Measurements from ENCODE around the gene GJC2.
"Not testable (repeated sequence)": the region's sequence is repeated elsewhere in the genome, so short reads cannot be mapped to it uniquely, and the experiment has no call there.

The GJC2 gene

DNA sequence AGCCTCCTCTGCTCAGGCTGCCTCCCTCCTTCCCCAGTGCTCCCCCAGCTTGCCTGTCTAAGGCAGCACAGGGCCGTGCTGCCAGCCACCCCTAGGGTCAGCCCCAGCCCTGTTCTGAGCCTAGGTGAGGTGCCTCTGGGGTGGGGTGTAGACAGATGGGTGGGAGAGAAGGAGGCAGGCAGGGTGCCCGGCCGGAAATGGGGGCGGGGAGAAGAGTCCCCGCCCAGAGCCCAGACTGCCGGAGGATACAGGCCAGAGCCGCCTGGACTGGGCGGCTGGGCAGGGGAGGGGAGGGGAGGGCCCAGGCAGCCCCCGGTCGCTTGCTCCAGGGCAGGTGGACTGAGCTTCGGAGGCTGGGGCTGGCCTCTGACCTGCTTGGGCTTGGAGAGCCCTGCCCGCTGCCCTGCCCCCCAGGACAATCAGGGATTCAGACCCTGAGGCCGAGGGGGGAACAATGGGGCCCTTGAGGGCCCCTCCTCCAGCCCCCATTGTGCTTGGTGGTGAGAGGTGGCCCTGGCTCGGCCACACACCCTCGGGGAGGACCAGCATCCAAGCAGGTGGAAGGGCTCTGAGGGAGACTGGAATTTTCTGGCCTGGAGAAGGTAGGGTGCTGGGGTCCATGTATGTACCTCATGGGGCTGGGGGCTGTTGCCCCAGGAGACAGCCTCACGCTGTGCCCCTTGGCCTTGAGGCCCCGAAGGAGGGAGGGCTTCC, at the start of gene GJC2:
TSS of gene GJC2 (plus strand) at position 525 of the 714 bp plus-strand sequence. CDS start 7,829 bp downstream, outside the sequence.
- DNase-seq (ENCODE audit: low read depth): no peak

DNA sequence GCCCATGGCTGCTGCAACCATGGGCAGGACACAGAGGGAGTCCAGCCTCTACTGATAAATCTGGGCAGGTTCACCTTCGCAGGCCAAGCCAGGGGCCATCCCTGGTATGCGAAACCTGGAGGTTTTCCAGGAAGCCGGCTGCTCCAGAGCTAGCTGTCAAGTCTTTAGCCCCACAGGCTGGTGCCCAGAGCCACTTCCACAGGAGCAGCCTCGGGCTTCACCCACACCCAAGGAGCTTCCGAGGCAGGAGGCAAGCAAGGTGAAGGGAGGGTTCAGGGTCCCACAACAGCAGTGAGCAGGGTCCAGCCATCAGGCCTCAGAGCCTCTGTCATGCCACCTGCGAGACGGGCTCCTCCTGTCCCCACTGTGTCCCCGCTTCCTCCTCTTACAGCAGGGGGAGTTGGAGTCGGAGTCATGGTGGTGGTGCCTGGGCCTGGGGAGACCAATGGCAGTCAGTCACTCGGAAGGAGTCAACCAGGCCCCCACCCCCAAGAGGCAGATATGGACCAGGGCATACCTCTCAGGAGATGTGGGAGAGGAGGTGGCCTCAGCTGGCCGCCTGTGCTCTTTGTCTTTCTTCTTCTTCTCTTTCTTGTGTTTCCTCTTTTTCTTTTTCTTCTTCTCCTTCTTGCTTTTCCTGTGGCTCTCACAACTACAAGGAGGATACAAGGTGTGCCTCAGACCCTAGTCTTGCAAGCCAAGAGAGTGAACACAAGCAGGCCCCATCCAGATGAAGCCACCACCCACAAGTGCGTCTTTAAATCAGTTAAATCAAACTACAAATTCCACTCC, 48.7 kb upstream of the GJC2 start:
- DNase-seq (ENCODE audit: low read depth): no peak

DNA sequence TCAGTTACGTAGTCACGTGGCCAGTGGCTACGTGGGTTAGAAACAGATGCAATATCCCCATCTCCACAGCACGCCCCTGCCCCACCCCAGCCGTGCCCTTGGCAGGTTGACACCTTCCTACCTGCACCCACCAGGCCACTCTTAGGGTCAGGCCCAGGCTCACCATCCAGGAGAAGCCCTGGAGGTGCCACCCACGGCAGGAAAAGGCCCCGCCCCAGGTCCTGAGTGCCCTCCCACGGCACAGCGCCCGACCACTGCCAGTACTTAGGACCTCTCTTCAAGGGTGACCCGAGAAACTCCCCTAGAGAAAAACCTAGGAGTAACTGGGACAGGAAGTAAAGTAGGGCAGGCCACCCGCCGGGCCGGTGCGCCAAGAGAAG, 48.1 kb upstream of the GJC2 start:
- no peak for DNase-seq (ENCODE audit: low read depth)

DNA sequence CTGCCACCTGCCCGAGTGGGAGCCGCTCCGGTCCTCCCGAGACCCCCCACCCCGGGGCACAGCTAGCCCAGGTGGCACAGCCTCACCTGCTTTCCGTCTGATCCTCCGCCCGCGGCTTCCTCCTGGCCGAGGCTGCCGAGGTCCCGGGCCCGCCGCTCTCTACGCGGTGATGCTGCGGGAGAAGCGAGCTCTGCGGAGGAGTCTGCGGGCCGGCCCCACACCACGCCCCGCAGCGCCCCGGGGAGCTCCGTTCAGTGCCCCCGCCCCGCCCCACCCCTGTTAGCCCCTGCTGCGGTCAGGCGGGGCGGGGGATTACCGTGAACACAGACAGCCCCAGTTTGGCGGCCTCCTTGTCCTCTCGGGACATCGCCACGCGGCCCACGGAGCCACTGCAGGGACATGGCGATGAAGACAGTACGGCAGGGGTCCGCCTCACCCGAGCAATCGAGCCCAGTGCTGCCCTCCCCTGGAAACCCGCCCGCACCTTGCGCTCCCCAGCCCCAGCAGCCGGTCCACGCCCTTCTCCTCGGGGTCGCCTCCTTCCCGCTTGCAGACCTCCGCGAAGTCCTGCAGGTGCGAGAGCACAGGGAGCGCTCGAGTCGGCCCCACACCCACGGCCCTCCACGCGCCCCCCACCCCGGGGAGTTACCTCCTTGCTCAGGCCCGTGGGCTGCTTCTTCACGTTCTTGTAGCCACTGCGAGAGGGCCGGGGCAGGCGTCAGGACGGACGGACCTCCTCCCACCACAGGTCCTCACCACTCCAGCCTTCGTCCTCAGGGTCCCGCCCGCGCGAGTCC, 47.5 kb upstream of the GJC2 start:
- no peak for DNase-seq (ENCODE audit: low read depth)

DNA sequence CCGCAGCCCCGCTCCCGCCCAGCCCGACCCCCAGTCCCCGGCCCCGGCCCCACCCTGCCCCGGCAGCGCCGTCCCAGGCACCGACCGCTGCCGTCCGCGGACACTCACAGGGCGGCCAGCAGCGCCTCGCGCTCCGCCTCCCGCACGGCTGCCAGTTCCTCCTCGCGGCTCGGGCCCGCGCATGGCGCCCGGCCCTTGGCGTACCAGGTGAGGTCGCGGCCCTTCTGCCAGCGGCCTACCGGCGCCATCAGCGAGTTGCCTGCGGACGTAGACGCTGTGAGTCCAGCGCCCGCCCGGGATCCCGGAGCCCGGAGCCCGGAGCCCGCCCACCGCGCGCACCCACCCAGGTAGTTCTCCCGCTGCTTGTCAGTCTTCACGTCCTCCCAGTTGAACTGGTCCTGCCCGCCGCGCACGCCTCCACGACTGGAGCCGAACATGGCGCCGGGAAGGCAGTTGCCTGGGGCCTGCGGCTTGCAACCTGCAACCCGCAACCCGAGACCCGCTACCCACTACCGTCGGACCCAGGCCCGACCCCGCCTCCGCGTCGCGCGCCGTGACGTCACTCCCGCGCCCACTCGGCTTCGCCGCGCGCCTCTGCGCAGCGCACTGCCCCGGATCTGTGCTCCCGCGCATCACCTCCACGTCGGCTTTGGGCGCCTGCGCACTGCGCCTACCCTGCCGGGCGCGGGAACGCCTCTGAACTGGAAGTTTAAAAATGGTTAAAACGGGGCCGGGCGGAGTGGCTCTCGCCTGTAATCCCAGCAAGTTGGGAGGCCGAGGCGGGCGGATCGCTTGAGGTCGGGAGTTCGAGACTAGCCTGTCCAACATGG, 46.7 kb upstream of the GJC2 start, which contains the start of gene C1orf35:
TSS of gene C1orf35 (minus strand) at position 535 of the 830 bp plus-strand sequence. CDS start at position 437, 98 bp downstream.
- peak; percentile 91 for DNase-seq (ENCODE audit: low read depth)

DNA sequence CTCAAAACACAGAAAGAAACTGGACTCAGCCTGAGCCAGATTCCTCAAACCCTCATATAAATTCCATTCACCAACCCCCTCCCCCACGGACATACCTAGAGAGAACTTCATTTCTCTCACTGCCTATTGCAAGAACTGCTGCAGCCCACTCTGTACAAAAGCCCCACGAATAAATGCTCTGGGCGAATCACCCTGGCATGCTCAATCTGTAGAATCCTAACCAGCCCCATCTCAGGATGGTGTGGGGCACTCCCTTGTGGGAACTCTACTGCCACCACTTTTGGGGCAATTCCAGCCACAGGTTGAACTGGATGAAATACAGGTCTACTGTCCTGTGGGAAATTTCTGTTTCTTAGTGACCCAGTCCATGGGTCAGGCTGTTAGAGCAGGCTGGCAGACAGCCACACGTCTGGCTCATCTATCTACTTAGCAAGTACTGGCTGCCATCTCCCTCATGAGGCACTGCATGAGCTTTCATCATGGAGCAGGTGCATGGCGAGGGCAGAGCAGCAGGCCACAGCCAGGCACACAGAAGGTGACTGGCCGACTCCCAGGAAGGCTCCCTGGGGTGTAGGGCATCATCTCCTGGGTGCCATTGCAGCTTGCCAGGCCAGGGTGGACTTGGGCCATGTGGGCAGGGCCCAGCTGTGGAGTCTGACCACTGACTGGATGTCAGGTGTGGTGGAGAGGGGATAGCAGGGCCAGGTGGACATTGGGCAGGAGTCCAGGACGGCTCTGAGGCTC, 45.0 kb upstream of the GJC2 start:
- no peak for DNase-seq (ENCODE audit: low read depth)

DNA sequence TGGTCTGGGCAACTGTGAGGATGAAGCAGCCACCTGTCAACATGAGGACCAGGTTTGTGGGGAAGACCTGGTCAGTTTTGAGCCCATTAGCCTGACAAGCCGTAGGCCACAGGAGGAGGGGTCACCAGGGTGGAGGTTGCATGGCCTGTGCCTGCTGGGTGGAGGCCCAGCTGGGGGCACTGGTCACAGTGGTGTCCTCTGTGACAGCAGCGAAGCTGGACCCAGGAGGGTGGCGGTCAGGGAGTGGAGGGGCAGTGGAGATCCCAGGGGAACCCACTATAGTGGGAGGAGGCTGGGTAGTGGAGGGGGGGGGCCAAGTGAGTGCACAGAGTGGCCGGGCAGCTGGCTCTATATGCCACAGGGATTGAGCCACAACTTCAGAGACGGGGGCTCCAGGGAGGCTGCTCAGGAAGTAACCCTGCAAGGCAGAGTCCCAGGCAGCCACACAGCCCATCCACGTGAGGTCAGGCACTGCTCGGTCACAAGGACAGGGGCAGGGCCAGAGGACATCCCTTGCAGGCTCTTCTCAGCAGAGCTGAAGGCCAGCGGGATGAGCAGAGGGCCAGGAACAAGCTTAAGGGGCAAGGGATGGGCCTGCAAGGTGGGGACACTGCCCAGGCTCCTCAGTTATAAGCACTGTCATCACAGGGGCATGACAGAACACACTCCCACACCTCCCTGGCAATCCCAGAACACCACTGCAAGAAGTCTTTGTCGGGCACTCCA, 44.3 kb upstream of the GJC2 start:
- no peak for DNase-seq (ENCODE audit: low read depth)

DNA sequence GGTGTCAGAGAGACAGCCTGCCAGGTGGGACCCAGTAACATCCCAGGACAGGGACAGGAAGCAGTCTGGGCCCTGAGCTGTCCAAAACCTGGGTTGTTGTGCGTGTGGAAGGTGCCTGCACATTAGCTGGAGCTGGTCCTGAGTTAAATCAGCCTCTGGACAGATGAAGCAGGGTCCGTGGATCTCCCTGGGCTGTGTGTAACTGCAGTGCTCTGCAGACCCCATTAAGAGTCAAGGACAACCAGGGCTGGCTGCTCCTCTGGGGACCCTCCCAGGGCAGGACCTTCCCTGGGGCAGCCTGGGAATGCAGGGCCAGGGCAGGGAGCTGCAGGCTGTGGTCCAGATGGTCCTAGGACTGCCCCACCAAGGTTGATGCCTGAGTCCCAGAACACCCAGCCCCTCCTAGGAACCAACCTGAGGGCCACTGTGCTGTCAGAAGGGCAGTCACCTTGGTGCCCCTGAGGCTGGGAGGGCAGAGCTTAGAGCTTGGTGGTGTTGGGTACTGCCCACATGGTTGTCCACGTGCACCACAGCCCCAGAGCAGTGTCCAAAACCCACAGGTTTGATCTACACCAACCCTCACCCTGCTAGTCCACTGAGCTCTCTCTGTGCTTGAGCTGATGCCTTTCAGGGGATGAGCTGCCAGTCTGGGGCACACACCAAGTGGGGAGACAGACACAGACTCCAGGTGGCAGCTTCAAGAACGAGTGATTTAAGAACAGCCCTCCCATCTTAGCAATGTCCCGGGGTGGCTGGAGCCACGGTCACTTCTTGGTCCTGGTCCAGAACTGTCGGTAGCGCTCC, 43.5 kb upstream of the GJC2 start:
- no peak for DNase-seq (ENCODE audit: low read depth)

DNA sequence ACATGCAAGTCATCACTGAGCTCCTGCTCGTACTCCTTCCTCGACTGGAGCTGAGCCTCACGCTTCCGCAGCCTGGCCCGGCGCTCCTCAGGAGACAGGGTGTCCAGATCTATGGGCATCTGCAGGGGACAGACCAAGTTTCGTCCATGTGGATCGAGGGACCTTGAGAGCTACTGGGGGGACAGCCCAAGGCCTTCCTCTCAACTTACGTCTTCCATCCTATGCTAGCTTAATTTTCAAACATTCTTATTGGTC, 43.0 kb upstream of the GJC2 start:
- no peak for DNase-seq (ENCODE audit: low read depth)

DNA sequence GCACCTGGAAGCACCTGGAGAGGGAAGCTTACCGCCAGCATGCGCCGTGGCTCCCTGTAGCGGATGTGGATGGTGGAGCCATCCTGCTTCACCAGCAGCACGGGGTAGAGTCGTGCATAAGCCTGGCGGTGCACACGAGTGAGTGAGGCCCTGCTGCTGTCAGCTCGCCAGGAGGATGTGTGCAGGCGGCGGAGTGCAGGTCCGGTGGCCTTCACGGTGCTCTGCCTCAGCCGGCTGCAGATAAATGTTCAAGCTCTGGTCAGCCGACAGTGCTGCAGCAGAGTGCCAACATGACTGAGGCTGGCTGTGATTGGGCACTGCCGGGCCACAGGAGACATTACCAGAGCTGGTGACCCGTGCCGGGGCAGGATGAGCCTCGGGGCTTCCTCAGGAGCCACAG, 42.1 kb upstream of the GJC2 start:
- no peak for DNase-seq (ENCODE audit: low read depth)

DNA sequence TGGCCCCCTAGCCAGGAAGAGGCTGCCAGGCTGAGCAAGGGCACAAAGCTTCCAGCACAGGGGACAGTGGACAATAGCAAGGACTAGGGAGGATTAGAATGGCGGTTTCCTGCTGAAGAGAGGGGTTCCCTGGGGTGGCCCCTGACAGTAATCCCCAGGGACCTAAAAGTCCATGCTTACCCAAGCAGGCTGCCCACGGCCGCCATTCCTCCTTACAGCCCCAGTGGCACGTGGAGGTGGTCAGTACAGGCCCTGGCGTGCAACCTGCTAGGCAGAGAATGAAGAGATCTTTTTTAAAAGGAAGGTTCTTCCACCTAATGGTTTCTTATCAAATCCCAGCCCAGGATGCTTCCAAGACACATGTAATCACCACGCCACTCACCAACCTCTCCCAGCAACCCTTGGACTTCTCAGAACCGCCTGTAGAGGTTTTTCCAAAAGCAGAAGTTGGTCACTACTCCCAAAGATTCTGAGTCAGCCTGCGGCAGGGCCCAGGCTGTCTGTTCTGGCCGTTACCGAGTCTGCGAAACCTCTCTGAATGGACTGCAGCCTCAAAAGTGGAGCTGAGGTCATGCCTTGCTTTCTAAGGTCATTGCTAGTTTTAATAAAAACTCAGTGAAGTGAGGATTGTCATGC, 41.6 kb upstream of the GJC2 start:
- DNase-seq (ENCODE audit: low read depth): no peak

DNA sequence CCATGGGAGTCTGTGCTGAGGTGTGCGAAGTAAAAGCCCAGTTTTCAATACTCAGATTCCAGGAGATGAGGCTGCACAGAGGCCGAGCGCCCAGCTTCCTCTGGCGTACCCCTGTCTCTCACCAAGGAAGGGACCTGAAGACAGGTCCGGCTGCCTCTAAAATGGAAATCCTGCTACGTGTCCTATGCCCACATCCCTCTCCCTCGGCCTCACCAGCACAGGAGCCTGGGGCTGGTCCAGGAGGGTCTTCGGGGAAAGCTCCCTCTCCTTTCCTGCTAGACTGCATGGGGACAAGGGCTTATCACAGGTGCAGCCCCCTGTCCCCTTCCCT, 41.0 kb upstream of the GJC2 start:
- no peak for DNase-seq (ENCODE audit: low read depth)

DNA sequence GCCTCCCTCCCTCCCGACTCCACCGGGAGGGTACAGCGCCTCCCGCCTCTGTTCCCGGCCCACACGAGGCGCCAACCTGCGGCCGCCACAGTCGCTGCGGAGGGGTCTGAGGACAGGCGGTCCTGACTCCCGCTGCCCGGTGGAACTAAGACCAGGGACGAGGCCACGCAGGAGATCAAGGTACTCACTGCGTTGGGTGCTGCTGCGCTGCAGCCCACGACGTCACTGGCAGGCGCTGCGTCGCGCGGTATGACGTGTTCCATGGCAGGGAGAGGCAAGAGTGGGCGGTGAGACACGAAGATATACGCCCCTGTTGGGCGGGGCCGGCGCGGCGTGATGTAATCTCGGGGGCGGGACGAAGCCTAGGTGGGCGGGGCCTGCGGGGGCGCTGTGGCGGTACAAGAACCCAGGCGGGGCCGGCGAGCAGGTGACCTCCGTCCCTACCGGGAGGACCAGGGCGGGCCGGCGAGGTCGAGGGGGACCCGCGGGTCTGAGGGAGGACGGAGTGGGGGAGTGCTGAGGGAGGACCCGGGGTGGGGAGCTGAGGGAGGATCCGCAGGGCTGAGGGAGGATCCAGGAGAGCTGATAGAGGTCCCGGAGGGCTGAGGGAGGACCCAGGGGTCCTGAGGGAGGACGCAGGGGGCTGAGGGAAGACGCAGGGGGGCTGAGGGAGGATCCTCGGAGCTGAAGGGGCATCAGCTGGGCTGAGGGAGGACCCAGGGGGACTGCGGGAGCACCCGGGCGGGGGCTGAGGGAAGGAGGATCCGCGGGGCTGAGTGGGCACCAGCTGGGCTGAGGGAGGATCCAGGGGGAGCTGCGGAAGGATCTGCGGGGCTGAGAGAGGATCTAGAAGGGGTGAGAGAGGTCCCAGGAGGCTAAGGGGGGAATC, 40.4 kb upstream of the GJC2 start, which contains the start of gene MRPL55:
TSS of gene MRPL55 (minus strand) at position 227 of the 889 bp plus-strand sequence. CDS start 1,039 bp downstream, outside the sequence.
- DNase-seq (ENCODE audit: low read depth): peak; percentile 95

DNA sequence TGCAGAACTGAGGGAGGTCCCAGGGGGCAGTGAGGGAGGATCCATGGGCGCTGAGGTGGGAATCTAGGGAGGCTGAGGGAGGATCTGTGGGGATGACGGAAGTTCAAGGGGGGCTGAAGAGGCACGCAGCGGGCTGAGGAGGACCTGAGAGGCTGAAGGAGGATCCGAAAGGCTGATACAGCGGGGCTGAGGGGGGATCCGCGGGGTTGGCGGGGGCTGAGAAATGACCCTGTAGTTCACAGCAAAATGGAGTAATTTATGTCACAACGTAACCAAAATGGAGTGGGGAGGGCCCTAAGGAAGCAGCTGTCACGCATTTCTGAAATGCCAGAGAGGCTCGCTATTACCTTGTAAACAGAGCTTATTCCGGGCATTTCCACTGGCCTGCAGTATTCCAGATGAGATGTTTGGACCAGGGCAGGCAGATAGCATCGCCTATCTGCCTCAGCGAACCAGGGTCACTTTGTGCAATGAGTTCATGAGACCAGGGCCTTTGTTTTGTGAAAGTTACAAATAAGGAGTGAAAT, 39.7 kb upstream of the GJC2 start:
- no peak for DNase-seq (ENCODE audit: low read depth)

DNA sequence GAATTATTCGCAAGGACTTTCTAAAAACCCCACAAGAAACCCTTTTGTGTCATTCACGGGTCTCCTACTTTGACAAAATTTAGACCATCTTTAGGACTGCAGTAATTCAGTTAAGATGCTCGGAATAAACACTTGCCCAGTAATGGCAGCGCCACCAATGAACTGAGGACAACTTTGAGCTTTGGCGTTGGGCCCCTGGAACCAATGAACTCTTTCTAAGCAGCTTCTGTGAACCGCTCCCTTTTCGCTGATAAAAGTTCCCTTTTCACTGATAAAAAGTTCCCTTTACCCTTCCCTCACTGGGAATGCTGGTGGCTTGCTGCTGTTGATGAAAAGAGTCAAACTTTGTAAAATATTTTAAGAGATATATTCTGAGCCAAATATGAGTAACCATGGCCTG, 39.2 kb upstream of the GJC2 start:
- no peak for DNase-seq (ENCODE audit: low read depth)

DNA sequence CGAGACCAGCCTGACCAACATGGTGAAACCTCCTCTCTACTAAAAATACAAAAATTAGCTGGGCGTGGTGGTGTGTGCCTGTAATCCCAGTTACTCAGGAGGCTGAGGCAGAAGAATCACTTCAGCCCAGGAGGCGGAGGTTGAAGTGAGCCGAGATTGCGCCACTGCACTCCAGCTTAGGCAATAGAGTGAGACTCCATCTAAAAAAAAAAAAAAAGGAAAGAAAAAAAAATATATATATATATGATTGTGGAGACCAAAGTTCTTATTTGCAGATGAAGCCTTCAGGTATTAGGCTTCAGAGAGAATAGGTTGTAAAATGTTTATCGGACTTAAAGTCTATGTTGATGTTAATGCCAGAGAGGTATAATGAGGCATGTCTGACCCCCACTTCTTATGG, 38.4 kb upstream of the GJC2 start:
- not testable (repeated sequence) for DNase-seq (ENCODE audit: low read depth)

DNA sequence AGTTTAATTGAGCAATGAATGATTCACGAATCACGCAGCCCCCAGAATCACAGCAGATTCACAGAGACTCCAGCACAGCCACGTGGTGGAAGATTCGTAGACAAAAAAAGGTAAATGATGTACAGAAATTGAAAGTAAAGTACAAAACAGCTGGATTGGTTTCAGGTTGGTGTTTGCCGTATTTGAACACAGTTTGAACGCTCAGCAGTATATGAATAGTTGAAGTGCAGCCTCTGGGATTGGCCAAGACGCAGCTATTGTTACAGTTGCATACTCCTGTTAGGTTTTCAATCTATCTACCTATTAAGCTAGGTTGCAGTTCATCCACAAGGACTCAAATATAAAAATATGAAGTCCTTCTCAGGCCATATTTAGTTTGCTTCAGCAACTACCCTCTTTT, 37.6 kb upstream of the GJC2 start:
- DNase-seq (ENCODE audit: low read depth): no peak

DNA sequence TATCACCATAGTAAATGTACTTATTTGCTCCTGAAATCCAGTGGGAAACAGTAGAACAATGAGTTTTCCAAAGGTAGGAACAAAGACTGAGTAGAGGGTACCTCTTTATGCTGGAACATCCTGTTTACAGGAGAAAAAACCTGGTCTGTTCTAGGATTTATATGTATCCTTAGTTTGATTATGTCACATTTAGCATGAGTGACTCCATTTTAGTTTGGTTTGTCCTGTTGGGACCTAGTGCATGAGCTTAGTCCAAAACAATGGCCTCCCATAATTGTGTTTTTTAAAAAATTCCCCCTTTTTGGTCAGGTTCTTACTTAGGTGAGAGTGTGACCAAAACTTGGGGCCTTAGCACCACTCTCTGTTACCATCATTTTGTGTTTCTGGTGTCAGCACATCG, 37.1 kb upstream of the GJC2 start:
- no peak for DNase-seq (ENCODE audit: low read depth)

Data from stimulated activated CD8-positive, alpha-beta memory T cell treated with anti-CD3 and anti-CD28 coated beads, Interleukin-12 subunit alpha, Interleukin-12 subunit beta, amount 100 ng/mL, for 1 hour (primary cell).